NCI-H2107 treated with DMSO at 0.1 percent for 48 hours (cell line): ENCODE results near the gene SLC16A13.
"Not testable (repeated sequence)": the region's sequence is repeated elsewhere in the genome, so short reads cannot be mapped to it uniquely, and the experiment has no call there.

Experiments
- DNase-seq: peaks from one replicate; lab custom pipeline; 2025; ENCODE audit not compliant: unreplicated experiment; lab: John Stamatoyannopoulos, UW

SLC16A13 gene, protein sequence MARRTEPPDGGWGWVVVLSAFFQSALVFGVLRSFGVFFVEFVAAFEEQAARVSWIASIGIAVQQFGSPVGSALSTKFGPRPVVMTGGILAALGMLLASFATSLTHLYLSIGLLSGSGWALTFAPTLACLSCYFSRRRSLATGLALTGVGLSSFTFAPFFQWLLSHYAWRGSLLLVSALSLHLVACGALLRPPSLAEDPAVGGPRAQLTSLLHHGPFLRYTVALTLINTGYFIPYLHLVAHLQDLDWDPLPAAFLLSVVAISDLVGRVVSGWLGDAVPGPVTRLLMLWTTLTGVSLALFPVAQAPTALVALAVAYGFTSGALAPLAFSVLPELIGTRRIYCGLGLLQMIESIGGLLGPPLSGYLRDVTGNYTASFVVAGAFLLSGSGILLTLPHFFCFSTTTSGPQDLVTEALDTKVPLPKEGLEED

DNA sequence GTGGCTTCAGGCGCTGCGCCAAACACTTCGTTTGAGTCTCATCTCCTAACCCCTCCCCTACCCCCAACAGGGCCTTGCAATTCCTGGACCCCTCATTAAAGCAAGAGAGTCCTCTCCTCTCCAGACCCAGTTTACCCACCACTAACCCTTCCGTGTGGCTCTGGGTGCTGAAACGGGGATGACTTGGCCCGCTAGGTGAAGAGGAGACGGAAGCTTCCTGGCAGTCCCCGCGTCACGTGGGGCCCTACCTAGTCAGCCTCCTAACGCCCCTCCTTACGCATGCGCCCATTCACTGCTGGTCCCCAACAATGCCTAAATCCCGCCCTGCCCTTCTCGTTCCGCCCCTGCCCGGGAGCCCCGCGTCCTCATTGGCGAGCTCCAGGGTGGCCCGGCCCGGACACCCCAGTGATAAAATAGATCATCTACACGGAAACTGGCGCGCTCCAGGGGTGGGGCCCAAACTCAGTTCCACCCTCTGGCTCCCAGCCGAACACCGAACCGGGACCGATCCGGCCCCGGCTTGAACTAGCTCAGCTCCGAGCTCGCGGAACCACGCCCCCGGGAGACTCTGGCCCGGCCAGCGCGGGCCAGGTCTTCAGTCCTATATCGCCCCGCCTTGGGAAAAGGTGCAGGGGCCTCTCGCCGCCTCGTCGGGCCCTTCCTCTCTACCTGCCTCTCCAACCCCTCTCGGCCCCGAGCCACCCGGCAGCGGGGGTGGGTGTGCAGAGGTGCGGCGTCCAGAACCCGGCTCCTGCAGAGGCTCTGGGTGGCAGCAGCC, at the start of gene SLC16A13:
TSS of gene SLC16A13 (plus strand) at position 425 of the 778 bp plus-strand sequence. CDS start 368 bp downstream, outside the sequence.
- peak; percentile 86 for DNase-seq

DNA sequence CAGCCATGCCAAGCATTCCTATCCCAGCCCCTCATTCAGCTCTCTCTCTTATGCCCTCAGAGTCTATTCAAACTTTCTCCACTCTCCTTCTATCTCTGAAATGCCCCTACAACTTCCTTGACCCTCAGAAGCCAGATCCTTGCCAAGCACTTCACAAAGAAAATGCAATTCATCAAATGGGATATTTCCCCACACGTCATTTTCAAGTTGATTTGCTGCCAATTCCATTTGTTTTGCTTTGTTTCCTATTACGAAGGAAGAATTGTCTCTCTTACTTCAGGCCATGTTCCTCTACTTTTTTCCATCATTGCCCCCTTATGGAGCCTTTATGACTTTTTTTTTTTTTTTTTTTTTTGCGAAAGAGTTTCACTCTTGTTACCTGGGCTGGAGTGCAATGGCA, 49.1 kb upstream of the SLC16A13 start:
- no peak for DNase-seq

DNA sequence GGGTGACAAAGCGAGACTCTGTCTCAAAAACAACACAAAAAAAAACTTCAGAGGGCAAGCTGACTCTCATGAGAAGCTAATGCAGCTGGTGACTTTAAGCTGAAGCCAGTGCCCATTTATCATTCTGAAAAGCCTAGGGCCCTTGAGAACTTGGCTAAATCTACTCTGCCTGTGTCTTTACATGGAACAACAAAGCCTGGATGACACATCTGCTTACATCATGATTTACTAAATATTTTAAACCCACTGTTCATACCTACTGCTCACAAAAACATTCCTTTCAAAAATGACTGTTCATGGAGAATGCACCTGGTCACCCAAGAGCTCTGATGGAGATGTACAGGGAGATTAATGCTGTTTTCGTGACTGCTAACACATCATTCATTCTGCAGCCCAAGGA, 46.0 kb upstream of the SLC16A13 start:
- no peak for DNase-seq

DNA sequence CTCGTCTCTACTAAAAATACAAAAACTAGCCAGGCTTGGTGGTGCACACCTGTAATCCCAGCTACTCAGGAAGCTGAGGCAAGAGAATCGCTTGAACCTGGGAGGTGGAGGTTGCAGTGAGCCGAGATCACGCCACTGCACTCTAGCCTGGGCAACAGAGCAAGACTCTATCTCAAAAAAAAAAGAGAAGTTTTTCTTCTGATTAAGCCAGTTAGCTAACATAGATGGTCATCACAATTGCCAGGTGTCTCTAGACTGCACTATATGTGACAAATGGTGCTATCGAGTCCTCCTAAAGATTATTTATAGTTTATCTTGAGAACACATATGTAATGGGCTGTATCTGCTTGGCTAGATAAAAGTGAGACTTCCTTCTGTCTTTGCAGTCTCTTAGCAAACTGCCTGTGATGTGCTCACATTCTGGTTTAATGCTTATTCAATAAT, 42.2 kb upstream of the SLC16A13 start:
- DNase-seq, result not testable (repeated sequence)

DNA sequence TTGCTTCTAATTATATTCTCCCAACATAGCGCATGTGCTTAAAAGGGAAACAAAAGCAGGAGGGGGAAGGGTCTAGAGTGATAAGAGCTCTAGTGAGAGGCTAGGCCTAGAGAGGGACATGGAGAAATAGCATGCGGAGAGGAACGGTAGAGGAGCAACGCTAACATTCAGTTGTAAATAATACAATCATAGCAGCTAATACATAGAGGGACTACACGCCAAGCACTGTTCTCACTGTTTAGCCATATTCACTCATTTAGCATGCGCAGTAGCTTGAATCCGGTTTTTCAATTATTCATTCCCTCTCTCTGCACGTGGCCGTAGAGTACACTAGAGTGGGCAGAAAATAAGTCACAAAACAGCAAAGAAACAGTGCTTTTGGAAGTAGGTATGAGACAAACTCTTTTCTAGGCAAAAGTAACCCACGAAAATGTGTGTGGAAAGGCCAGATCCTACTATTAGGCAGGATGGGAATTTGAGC, 41.7 kb upstream of the SLC16A13 start:
- DNase-seq, result no peak

DNA sequence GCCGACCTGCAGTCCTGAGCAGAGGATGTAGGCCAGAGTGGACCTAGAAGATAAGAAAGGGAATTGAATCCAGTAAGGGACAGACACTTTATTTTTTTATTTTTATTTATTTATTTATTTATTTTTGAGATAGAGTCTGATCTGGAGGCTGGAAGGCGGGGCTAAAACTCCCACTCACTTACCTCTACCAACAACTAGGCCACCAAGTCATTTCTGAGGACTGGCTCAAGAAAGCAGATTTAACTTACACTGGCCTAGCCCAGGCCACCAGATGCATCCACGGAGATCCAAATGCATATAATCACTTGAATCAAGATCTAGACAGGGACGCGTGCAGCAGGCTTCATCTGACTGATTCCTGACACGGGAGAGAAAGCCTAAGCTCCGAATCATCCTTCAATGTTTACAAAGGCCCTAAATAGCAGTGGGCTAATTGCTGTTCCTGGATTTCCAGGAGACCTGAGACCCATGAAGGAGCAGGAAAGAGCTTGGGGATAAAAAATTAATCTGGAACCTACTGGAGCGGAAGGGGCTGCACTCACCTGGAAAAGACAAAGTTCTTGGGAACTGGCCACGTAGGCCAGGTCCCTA, 41.1 kb upstream of the SLC16A13 start:
- DNase-seq, result no peak

- DNase-seq, result no peak
These were observed 40.1 kb upstream of the SLC16A13 start, which contains the start of gene ALOX12 for GRCh38 chr17:6995500-6996255. TSS of gene ALOX12 (plus strand) at chr17:6996049. CDS start at chr17:6996118, 69 bp downstream.

GRCh38 chr17:6996256-6997011, 39.4 kb upstream of the SLC16A13 start:
- no peak for DNase-seq

DNA sequence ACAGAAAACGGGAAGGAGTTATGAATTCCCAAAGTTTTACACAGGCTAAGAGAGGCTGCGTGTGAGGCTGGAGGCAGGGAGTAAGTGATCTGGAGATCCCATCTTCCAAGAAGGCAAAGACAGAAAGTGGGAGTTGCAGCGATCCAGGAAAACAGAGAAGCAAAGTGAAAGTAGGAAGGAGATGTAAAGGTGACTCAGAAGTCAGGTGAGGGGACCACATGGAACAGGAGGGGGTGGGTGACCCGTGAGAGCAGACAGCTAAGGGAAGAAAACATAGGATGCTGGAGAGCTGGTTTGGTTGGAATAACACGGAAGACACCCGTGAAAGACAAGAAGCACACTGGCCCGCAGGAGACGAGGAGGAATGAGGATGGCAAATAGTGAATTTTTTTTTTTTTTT, 38.6 kb upstream of the SLC16A13 start:
- no peak for DNase-seq

DNA sequence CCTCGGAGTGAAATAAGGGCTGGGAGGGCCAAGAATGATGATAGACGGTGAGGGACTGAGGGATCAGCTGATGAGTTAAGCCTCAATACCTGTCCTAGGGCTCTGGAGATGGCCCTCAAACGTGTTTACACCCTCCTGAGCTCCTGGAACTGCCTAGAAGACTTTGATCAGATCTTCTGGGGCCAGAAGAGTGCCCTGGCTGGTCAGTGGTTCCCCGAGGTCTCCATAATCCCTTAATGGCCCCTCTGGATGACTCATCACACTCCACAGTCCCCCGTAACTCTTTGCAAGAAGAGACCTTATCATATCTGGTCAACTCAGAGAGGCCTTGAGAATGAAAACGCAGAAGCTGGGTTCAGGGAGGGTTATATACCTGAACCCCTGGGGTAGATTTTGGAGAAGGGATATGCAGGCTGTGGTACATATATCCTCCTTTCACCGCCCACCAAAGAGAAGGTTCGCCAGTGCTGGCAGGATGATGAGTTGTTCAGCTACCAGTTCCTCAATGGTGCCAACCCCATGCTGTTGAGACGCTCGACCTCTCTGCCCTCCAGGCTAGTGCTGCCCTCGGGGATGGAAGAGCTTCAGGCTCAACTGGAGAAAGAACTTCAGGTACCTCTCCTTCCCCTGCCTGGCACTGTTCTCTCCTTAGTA, 36.8 kb upstream of the SLC16A13 start:
- DNase-seq, result no peak

GRCh38 chr17:7001318-7001961, 34.4 kb upstream of the SLC16A13 start:
- peak; percentile 0 for DNase-seq

DNA sequence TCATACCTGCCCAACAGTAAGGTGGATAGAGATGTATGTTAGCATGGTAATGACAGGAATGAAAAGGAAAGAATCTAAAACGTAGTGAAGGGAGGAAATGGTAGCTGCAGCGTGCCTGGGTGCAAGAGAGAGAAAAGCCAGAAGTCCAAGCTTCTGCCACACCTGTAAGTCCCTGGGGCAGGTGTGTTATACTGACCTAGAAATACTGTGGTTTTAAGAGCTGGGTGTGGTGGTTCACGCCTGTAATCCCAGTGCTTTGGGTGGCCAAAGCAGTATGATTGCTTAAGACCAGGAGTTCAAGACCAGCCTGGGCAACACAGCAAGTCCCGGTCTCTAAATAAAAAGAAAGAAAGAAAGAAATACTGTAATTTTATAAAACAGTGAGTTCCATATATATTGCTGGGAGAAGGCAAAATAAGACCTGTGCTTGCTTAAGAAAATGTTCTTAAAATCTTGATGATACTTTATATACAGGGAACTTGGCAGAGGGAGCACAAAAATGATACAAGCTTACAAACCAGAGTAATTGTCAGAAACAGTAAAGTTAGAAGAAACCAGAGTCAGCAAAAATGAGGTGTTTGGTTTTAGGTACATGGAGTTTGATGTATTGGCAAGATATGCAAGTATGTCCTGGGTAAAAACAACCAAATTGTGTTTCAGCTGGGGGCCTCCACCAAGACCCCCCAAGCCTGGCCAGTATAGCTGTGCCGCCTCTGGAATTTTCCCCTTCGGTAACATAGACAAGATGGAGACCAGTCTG, 33.3 kb upstream of the SLC16A13 start:
- DNase-seq, result no peak

DNA sequence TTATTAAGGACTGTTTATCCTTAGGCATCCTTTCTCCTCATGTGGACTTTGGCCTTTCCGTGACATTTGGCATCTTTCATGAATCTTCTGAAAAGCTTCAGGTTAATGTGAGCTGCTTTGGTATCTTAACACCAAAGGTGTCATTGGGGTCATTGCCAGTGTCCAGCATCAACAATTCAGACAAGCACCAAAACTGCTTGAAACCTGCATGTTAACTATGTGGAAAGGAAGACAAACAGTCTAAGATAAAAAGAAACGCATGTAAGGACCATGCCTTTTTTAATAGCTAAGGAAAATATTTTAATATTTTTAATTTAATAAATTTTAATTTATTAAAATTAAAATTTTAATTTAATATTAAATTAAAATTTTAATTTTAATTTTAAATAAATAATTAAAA, 32.1 kb upstream of the SLC16A13 start:
- no peak for DNase-seq

- peak; percentile 64 for DNase-seq
These were observed 31.2 kb upstream of the SLC16A13 start for GRCh38 chr17:7004398-7005253.

GRCh38 chr17:7005716-7006115, 30.1 kb upstream of the SLC16A13 start:
- no peak for DNase-seq

DNA sequence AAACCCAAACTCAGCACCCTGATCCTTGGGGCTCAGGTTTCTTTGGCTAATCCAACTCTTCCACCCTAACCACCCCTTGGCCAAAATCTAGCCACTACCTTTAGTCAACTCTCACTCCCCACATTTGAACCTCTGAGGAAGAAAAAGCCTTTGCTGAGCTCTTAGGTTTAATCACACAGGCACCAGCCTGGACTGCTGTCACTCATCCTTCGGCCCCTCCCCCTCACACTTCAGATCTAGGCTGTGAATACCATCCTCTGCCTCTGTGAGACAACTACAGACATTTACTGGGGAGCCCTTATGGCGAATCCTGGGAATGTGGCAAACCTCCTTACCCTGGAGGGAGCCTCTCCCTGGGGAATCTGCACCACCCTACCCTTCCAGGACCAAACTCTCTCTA, 28.7 kb upstream of the SLC16A13 start:
- no peak for DNase-seq

- DNase-seq, result no peak
These were observed 25.3 kb upstream of the SLC16A13 start for GRCh38 chr17:7010523-7010922.
